ENCODE results near the gene ATPAF2.

Gene ATPAF2

GRCh38 chr17:18045691-18046350 is 6.9 kb upstream of the ATPAF2 start:
- no peaks in the 10 kb centered on the region for H3K27me3 ChIP-seq (ENCODE audit: control insufficient read depth in 3 of 3, insufficient read depth in 3 of 3, low read depth in 1 of 3, low read length in 3 of 3)
- H2BK120ac ChIP-seq (ENCODE audit: low read depth, low read length): no peak overlapping the region
- H2AFZ ChIP-seq (ENCODE audit: low read length): no peak overlapping the region
- H3K9me3 ChIP-seq (replicated peaks in 1 of 2; ENCODE audit: control insufficient read depth in 2 of 2, insufficient read depth in 1 of 2, low read depth in 1 of 2, low read length in 2 of 2): no peaks in the 10 kb centered on the region
- no peak overlapping the region for H3K23ac ChIP-seq (ENCODE audit: low read depth, low read length, poor library complexity)
- no peak overlapping the region for H2BK15ac ChIP-seq (ENCODE audit: low read length)
- H3K4me1 ChIP-seq (ENCODE audit: control insufficient read depth in 2 of 2, insufficient read depth in 1 of 2, low read depth in 1 of 2, low read length in 2 of 2): peaks cover 2 to 5% of the 10 kb centered on the region in 2 donors
- H3K27ac ChIP-seq (replicated peaks; ENCODE audit: low read length): no peak overlapping the region
- H3K36me3 ChIP-seq (replicated peaks in 1 of 2; ENCODE audit: control insufficient read depth in 2 of 2, insufficient read depth in 2 of 2, low read length in 2 of 2): peaks cover 9 to 29% of the 10 kb centered on the region in 2 donors
- no peak overlapping the region for H3K9ac ChIP-seq (ENCODE audit: low read depth, low read length, poor library complexity)
- no peak overlapping the region for H4K91ac ChIP-seq (ENCODE audit: low read depth, low read length, poor library complexity)
- no peak overlapping the region for H2BK12ac ChIP-seq (ENCODE audit: low read length)
- H2AK5ac ChIP-seq (ENCODE audit: low read depth, low read length): no peak overlapping the region
- H2BK5ac ChIP-seq (ENCODE audit: low read length): no peak overlapping the region
- no peak overlapping the region for H3K18ac ChIP-seq (ENCODE audit: low read length)
- H3K4ac ChIP-seq (ENCODE audit: low read length): no peak overlapping the region
- no CpG with 5 or more reads among the region's 3 CpGs for WGBS, 2 donors (ENCODE audit: extremely low coverage in 2 of 2, insufficient read length in 2 of 2, insufficient replicate concordance in 1 of 2)
- no peak for DNase-seq (ENCODE audit: low spot score)
- H3K4me3 ChIP-seq (ENCODE audit: low read length in 2 of 2): no peak overlapping the region
- H3K4me2 ChIP-seq (ENCODE audit: insufficient read depth, low read length, poor library complexity, severe bottlenecking): no peak overlapping the region
- H3K79me1 ChIP-seq (ENCODE audit: low read depth, low read length): no peaks in the 10 kb centered on the region
- H3K14ac ChIP-seq (ENCODE audit: low read length): no peak overlapping the region
- H4K8ac ChIP-seq (ENCODE audit: low read depth, low read length): no peak overlapping the region

GRCh38 chr17:18044609-18045008 is 5.6 kb upstream of the ATPAF2 start:
- Histone ChIP-seq H3K18ac (ENCODE audit: low read length) (no peak overlapping the region), H2BK5ac (ENCODE audit: low read length) (no peak overlapping the region), H4K8ac (ENCODE audit: low read depth, low read length) (no peak overlapping the region), H3K4ac (ENCODE audit: low read length) (no peak overlapping the region), H2AFZ (ENCODE audit: low read length) (no peak overlapping the region), H3K4me1 (ENCODE audit: control insufficient read depth in 2 of 2, insufficient read depth in 1 of 2, low read depth in 1 of 2, low read length in 2 of 2) (peaks cover 9 to 13% of the 10 kb centered on the region in 2 donors), H2BK15ac (ENCODE audit: low read length) (no peak overlapping the region), H3K4me2 (ENCODE audit: insufficient read depth, low read length, poor library complexity, severe bottlenecking) (no peak overlapping the region), H3K9ac (ENCODE audit: low read depth, low read length, poor library complexity) (no peak overlapping the region), H3K4me3 (ENCODE audit: low read length in 2 of 2) (no peak overlapping the region), H3K23ac (ENCODE audit: low read depth, low read length, poor library complexity) (no peak overlapping the region), H3K27ac (replicated peaks; ENCODE audit: low read length) (no peak overlapping the region), H3K79me1 (ENCODE audit: low read depth, low read length) (peaks cover 1% of the 10 kb centered on the region), H3K36me3 (replicated peaks in 1 of 2; ENCODE audit: control insufficient read depth in 2 of 2, insufficient read depth in 2 of 2, low read length in 2 of 2) (peaks cover 9 to 27% of the 10 kb centered on the region in 2 donors), H2BK120ac (ENCODE audit: low read depth, low read length) (no peak overlapping the region), H3K9me3 (replicated peaks in 1 of 2; ENCODE audit: control insufficient read depth in 2 of 2, insufficient read depth in 1 of 2, low read depth in 1 of 2, low read length in 2 of 2) (no peaks in the 10 kb centered on the region), H2BK12ac (ENCODE audit: low read length) (no peak overlapping the region), H3K27me3 (ENCODE audit: control insufficient read depth in 3 of 3, insufficient read depth in 3 of 3, low read depth in 1 of 3, low read length in 3 of 3) (no peaks in the 10 kb centered on the region), H2AK5ac (ENCODE audit: low read depth, low read length) (no peak overlapping the region), H3K14ac (ENCODE audit: low read length) (no peak overlapping the region), H4K91ac (ENCODE audit: low read depth, low read length, poor library complexity) (no peak overlapping the region)
- DNase-seq (ENCODE audit: low spot score): no peak
- WGBS, 2 donors (ENCODE audit: extremely low coverage in 2 of 2, insufficient read length in 2 of 2, insufficient replicate concordance in 1 of 2): no CpG with 5 or more reads among the region's 3 CpGs

DNA sequence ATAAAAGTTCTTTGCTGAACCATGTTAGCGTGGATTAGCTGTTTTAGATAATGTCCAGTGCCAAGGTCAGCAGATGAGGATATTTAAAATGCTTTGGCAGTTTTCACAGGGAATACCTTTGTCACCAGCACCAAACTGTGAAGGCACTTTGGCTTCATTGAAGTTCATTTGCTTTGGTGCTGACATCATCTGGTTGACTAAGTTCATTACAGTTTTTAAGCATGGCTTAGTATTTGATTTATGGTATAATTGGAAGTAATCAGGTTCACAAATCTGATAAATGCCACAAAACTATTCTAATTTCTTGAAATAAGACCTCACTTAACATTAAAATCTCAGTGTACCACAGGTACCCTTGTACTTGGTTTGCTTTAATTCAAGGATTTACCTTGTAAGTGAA is 4.5 kb upstream of the ATPAF2 start:
- peaks cover 9 to 23% of the 10 kb centered on the region in 2 donors for H3K36me3 ChIP-seq (replicated peaks in 1 of 2; ENCODE audit: control insufficient read depth in 2 of 2, insufficient read depth in 2 of 2, low read length in 2 of 2)
- peaks cover 2% of the 10 kb centered on the region for H3K79me1 ChIP-seq (ENCODE audit: low read depth, low read length)
- H2BK120ac ChIP-seq (ENCODE audit: low read depth, low read length): no peak overlapping the region
- H3K23ac ChIP-seq (ENCODE audit: low read depth, low read length, poor library complexity): no peak overlapping the region
- no CpG with 5 or more reads among the region's 1 CpG for WGBS, 2 donors (ENCODE audit: extremely low coverage in 2 of 2, insufficient read length in 2 of 2, insufficient replicate concordance in 1 of 2)
- no peak overlapping the region for H2AFZ ChIP-seq (ENCODE audit: low read length)
- peaks cover 9 to 14% of the 10 kb centered on the region in 2 donors for H3K4me1 ChIP-seq (ENCODE audit: control insufficient read depth in 2 of 2, insufficient read depth in 1 of 2, low read depth in 1 of 2, low read length in 2 of 2)
- peaks cover 0 to 2% (median 0%) of the 10 kb centered on the region in 3 experiments for H3K27me3 ChIP-seq (ENCODE audit: control insufficient read depth in 3 of 3, insufficient read depth in 3 of 3, low read depth in 1 of 3, low read length in 3 of 3)
- no peak overlapping the region for H2AK5ac ChIP-seq (ENCODE audit: low read depth, low read length)
- no peak overlapping the region for H3K4ac ChIP-seq (ENCODE audit: low read length)
- no peak overlapping the region for H4K91ac ChIP-seq (ENCODE audit: low read depth, low read length, poor library complexity)
- no peak overlapping the region for H3K4me2 ChIP-seq (ENCODE audit: insufficient read depth, low read length, poor library complexity, severe bottlenecking)
- H3K4me3 ChIP-seq (ENCODE audit: low read length in 2 of 2): no peak overlapping the region
- no peak overlapping the region for H2BK12ac ChIP-seq (ENCODE audit: low read length)
- no peaks in the 10 kb centered on the region for H3K9me3 ChIP-seq (replicated peaks in 1 of 2; ENCODE audit: control insufficient read depth in 2 of 2, insufficient read depth in 1 of 2, low read depth in 1 of 2, low read length in 2 of 2)
- no peak overlapping the region for H3K18ac ChIP-seq (ENCODE audit: low read length)
- H3K27ac ChIP-seq (replicated peaks; ENCODE audit: low read length): no peak overlapping the region
- no peak overlapping the region for H3K9ac ChIP-seq (ENCODE audit: low read depth, low read length, poor library complexity)
- no peak overlapping the region for H3K14ac ChIP-seq (ENCODE audit: low read length)
- no peak for DNase-seq (ENCODE audit: low spot score)
- H4K8ac ChIP-seq (ENCODE audit: low read depth, low read length): no peak overlapping the region
- no peak overlapping the region for H2BK5ac ChIP-seq (ENCODE audit: low read length)
- H2BK15ac ChIP-seq (ENCODE audit: low read length): no peak overlapping the region

DNA sequence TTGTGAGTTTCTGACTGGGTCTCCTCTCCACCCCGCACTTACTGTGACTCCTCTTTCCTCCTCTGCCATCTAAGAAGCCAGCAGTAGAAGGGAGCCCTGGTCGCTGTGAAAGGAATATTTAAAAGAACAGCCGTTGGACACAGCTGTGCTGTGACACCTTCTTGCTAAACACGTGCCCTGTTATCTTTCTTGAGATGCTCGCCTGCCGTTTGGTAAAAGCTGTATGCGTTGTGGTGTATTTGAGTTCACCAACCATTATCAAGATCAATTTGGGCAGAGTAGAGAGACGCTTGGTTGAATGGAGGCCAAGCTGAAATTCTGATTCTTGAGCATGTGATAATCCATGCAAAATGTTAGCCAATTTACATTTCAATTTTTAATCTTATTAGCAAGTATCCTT is 4.0 kb upstream of the ATPAF2 start:
- Histone ChIP-seq H2BK12ac (ENCODE audit: low read length) (no peak overlapping the region), H3K79me1 (ENCODE audit: low read depth, low read length) (peaks cover 6% of the 10 kb centered on the region), H3K27ac (replicated peaks; ENCODE audit: low read length) (no peak overlapping the region), H3K27me3 (ENCODE audit: control insufficient read depth in 3 of 3, insufficient read depth in 3 of 3, low read depth in 1 of 3, low read length in 3 of 3) (peaks cover 0 to 2% (median 0%) of the 10 kb centered on the region in 3 experiments), H2BK15ac (ENCODE audit: low read length) (no peak overlapping the region), H3K14ac (ENCODE audit: low read length) (no peak overlapping the region), H4K8ac (ENCODE audit: low read depth, low read length) (no peak overlapping the region), H2BK120ac (ENCODE audit: low read depth, low read length) (no peak overlapping the region), H3K36me3 (replicated peaks in 1 of 2; ENCODE audit: control insufficient read depth in 2 of 2, insufficient read depth in 2 of 2, low read length in 2 of 2) (peaks cover 9 to 23% of the 10 kb centered on the region in 2 donors), H3K9ac (ENCODE audit: low read depth, low read length, poor library complexity) (no peak overlapping the region), H3K4ac (ENCODE audit: low read length) (no peak overlapping the region), H3K9me3 (replicated peaks in 1 of 2; ENCODE audit: control insufficient read depth in 2 of 2, insufficient read depth in 1 of 2, low read depth in 1 of 2, low read length in 2 of 2) (no peaks in the 10 kb centered on the region), H2AK5ac (ENCODE audit: low read depth, low read length) (no peak overlapping the region), H2AFZ (ENCODE audit: low read length) (no peak overlapping the region), H3K4me1 (ENCODE audit: control insufficient read depth in 2 of 2, insufficient read depth in 1 of 2, low read depth in 1 of 2, low read length in 2 of 2) (peaks cover 13 to 19% of the 10 kb centered on the region in 2 donors), H3K4me3 (ENCODE audit: low read length in 2 of 2) (no peak overlapping the region), H4K91ac (ENCODE audit: low read depth, low read length, poor library complexity) (no peak overlapping the region), H3K18ac (ENCODE audit: low read length) (no peak overlapping the region), H3K23ac (ENCODE audit: low read depth, low read length, poor library complexity) (no peak overlapping the region), H3K4me2 (ENCODE audit: insufficient read depth, low read length, poor library complexity, severe bottlenecking) (no peak overlapping the region), H2BK5ac (ENCODE audit: low read length) (no peak overlapping the region)
- no CpG with 5 or more reads among the region's 8 CpGs for WGBS, 2 donors (ENCODE audit: extremely low coverage in 2 of 2, insufficient read length in 2 of 2, insufficient replicate concordance in 1 of 2)
- DNase-seq (ENCODE audit: low spot score): no peak

All from neuronal stem cell (in vitro differentiated cells).